Occipital lobe (tissue), 2 donors: ENCODE measurements around the gene C10orf105. TPM values are rescaled to one million over a fixed set of nuclear protein-coding genes. Genes with fewer than 3 reads are reported as not detected.

Experiments used
- DNase-seq: peaks from one replicate; lab custom pipeline; 2025; lab: John Stamatoyannopoulos, UW
- total RNA-seq: library from RNA; depleted of rRNA; stranded (reverse); fragments of >200 nt; gene quantifications from one replicate; pipeline ENCODE4 v1.2.3, GENCODE V29; 2014

C10orf105 gene
- total RNA-seq, 1 donor from 2014 or later, result under 0.01 TPM

- DNase-seq, result no peak
Measured at GRCh38 chr10:71716426-71716825, 3.2 kb downstream of the C10orf105 start.

- DNase-seq, result no peak
Measured at GRCh38 chr10:71715860-71716259, 3.7 kb downstream of the C10orf105 start.

GRCh38 chr10:71715026-71715425 lies 4.6 kb downstream of the C10orf105 start:
- DNase-seq, result no peak

GRCh38 chr10:71714592-71714991 lies 5.0 kb downstream of the C10orf105 start:
- DNase-seq, result no peak

- no peak for DNase-seq
Measured at GRCh38 chr10:71714031-71714410, 5.6 kb downstream of the C10orf105 start.

- peak; percentile 67 for DNase-seq
Measured at GRCh38 chr10:71713135-71714030, 6.2 kb downstream of the C10orf105 start.

- DNase-seq, result no peak
Measured at GRCh38 chr10:71712572-71713134, 6.9 kb downstream of the C10orf105 start.

GRCh38 chr10:71712170-71712569 lies 7.4 kb downstream of the C10orf105 start:
- no peak for DNase-seq

GRCh38 chr10:71711052-71711623 lies 8.4 kb downstream of the C10orf105 start:
- no peak for DNase-seq

- DNase-seq, result no peak
Measured at GRCh38 chr10:71710519-71710918, 9.1 kb downstream of the C10orf105 start.

- DNase-seq, result no peak
Measured at GRCh38 chr10:71708897-71709882, 10.4 kb downstream of the C10orf105 start.

- DNase-seq, result peak; percentile 36
Measured at GRCh38 chr10:71708301-71708703, 11.3 kb downstream of the C10orf105 start.

GRCh38 chr10:71707240-71707789 lies 12.3 kb downstream of the C10orf105 start:
- no peak for DNase-seq

- DNase-seq, result no peak
Measured at GRCh38 chr10:71706216-71707121, 13.1 kb downstream of the C10orf105 start.

GRCh38 chr10:71705582-71705981 lies 14.0 kb downstream of the C10orf105 start:
- DNase-seq, result no peak

GRCh38 chr10:71704816-71705215 lies 14.8 kb downstream of the C10orf105 start:
- no peak for DNase-seq

GRCh38 chr10:71703577-71703976 lies 16.0 kb downstream of the C10orf105 start:
- DNase-seq, result no peak

- DNase-seq, result no peak
Measured at GRCh38 chr10:71701496-71702132, 18.0 kb downstream of the C10orf105 start.

GRCh38 chr10:71700731-71701368 lies 18.7 kb downstream of the C10orf105 start:
- no peak for DNase-seq
